Measurements from ENCODE around the gene VPS33B. TPM values are rescaled to one million over a fixed set of nuclear protein-coding genes. Genes with fewer than 3 reads are reported as not detected.
"Not testable (repeated sequence)": the region's sequence is repeated elsewhere in the genome, so short reads cannot be mapped to it uniquely, and the experiment has no call there.

VPS33B gene
- total RNA-seq, 1 donor from 2014 or later: 22.4 TPM

GRCh38 chr15:91021516-91022074, 799 bp downstream of the VPS33B start:
- H3K4me1 Mint-ChIP-seq (ENCODE audit: low read depth): peaks cover 25% of the 10 kb centered on the region
- peak overlapping the region; percentile 87 for H3K27ac Mint-ChIP-seq
- no peaks in the 10 kb centered on the region for H3K9me3 Mint-ChIP-seq
- peaks cover 6% of the 10 kb centered on the region for H3K36me3 Mint-ChIP-seq (ENCODE audit: low read depth)
- no peaks in the 10 kb centered on the region for H3K27me3 Mint-ChIP-seq (ENCODE audit: low read depth)
- peak overlapping the region; percentile 97 for H3K4me3 Mint-ChIP-seq (ENCODE audit: low read depth)
- intact Hi-C loops (cut with micrococcal nuclease): loop anchor here (2.0 kb wide), 1 partner anchor 27 kb away; the partner anchor contains the start of gene PRC1
- DNase-seq (ENCODE audit: low spot score): no peak

GRCh38 chr15:91018158-91018557, 4.2 kb downstream of the VPS33B start:
- intact Hi-C loops (cut with micrococcal nuclease): no loop called here
- no peak overlapping the region for H3K4me3 Mint-ChIP-seq (ENCODE audit: low read depth)
- DNase-seq (ENCODE audit: low spot score): no peak
- H3K27ac Mint-ChIP-seq: peak overlapping the region; percentile 13
- peaks cover 18% of the 10 kb centered on the region for H3K36me3 Mint-ChIP-seq (ENCODE audit: low read depth)
- no peaks in the 10 kb centered on the region for H3K9me3 Mint-ChIP-seq
- peaks cover 25% of the 10 kb centered on the region for H3K4me1 Mint-ChIP-seq (ENCODE audit: low read depth)
- no peaks in the 10 kb centered on the region for H3K27me3 Mint-ChIP-seq (ENCODE audit: low read depth)

- H3K36me3 Mint-ChIP-seq (ENCODE audit: low read depth): peaks cover 21% of the 10 kb centered on the region
- intact Hi-C loops (cut with micrococcal nuclease): no loop called here
- H3K27ac Mint-ChIP-seq: no peak overlapping the region
- DNase-seq (ENCODE audit: low spot score): no peak
- no peak overlapping the region for H3K4me3 Mint-ChIP-seq (ENCODE audit: low read depth)
- no peaks in the 10 kb centered on the region for H3K9me3 Mint-ChIP-seq
- H3K4me1 Mint-ChIP-seq (ENCODE audit: low read depth): peaks cover 22% of the 10 kb centered on the region
- H3K27me3 Mint-ChIP-seq (ENCODE audit: low read depth): no peaks in the 10 kb centered on the region
Observed at GRCh38 chr15:91017716-91018115, 4.7 kb downstream of the VPS33B start.

- H3K27me3 Mint-ChIP-seq (ENCODE audit: low read depth); H3K9me3 Mint-ChIP-seq; DNase-seq (ENCODE audit: low spot score); H3K4me1 Mint-ChIP-seq (ENCODE audit: low read depth); H3K4me3 Mint-ChIP-seq (ENCODE audit: low read depth); intact Hi-C loops (cut with micrococcal nuclease); H3K27ac Mint-ChIP-seq: not testable (repeated sequence)
- H3K36me3 Mint-ChIP-seq (ENCODE audit: low read depth): peaks cover 41% of the 10 kb centered on the region
Observed at GRCh38 chr15:91013701-91014100, 8.7 kb downstream of the VPS33B start.

- intact Hi-C loops (cut with micrococcal nuclease): no loop called here
- Mint-ChIP-seq H3K4me1 (ENCODE audit: low read depth) (no peaks in the 10 kb centered on the region), H3K36me3 (ENCODE audit: low read depth) (peaks cover 52% of the 10 kb centered on the region), H3K27ac (no peak overlapping the region), H3K4me3 (ENCODE audit: low read depth) (no peak overlapping the region), H3K9me3 (no peaks in the 10 kb centered on the region), H3K27me3 (ENCODE audit: low read depth) (no peaks in the 10 kb centered on the region)
- no peak for DNase-seq (ENCODE audit: low spot score)
Observed at GRCh38 chr15:91007266-91007665, 15.1 kb downstream of the VPS33B start.

- Mint-ChIP-seq H3K9me3 (no peaks in the 10 kb centered on the region), H3K27ac (no peak overlapping the region), H3K36me3 (ENCODE audit: low read depth) (peaks cover 61% of the 10 kb centered on the region), H3K4me3 (ENCODE audit: low read depth) (no peak overlapping the region), H3K4me1 (ENCODE audit: low read depth) (peaks cover 4% of the 10 kb centered on the region), H3K27me3 (ENCODE audit: low read depth) (no peaks in the 10 kb centered on the region)
- intact Hi-C loops (cut with micrococcal nuclease): no loop called here
- no peak for DNase-seq (ENCODE audit: low spot score)
Observed at GRCh38 chr15:91001209-91001608, 21.2 kb downstream of the VPS33B start.

GRCh38 chr15:90998737-90999136, 23.7 kb downstream of the VPS33B start:
- H3K4me1 Mint-ChIP-seq (ENCODE audit: low read depth): peaks cover 7% of the 10 kb centered on the region
- no peak overlapping the region for H3K27ac Mint-ChIP-seq
- no peaks in the 10 kb centered on the region for H3K27me3 Mint-ChIP-seq (ENCODE audit: low read depth)
- H3K36me3 Mint-ChIP-seq (ENCODE audit: low read depth): peaks cover 54% of the 10 kb centered on the region
- no peak for DNase-seq (ENCODE audit: low spot score)
- no peaks in the 10 kb centered on the region for H3K9me3 Mint-ChIP-seq
- no peak overlapping the region for H3K4me3 Mint-ChIP-seq (ENCODE audit: low read depth)
- intact Hi-C loops (cut with micrococcal nuclease): no loop called here

GRCh38 chr15:90994417-90995311, 27.7 kb downstream of the VPS33B start, which contains the start of gene PRC1:
TSS of gene PRC1 (minus strand) at chr15:90994535. CDS start at chr15:90994417, 118 bp downstream.
- Mint-ChIP-seq H3K27ac (peak within 1 kb of the TSS; percentile 100), H3K4me3 (ENCODE audit: low read depth) (peak within 1 kb of the TSS; percentile 100), H3K4me1 (ENCODE audit: low read depth) (peaks cover 25% of the 10 kb centered on the region), H3K9me3 (no peaks in the 10 kb centered on the region), H3K27me3 (ENCODE audit: low read depth) (no peaks in the 10 kb centered on the region), H3K36me3 (ENCODE audit: low read depth) (peaks cover 41% of the 10 kb centered on the region)
- peak; percentile 98 for DNase-seq (ENCODE audit: low spot score)
- intact Hi-C loops (cut with micrococcal nuclease): loop anchor here (2.0 to 5.0 kb wide), 3 partner anchors 28 to 60 kb away; partner anchors contain the start of genes UNC45A and VPS33B

GRCh38 chr15:90994059-90994416, 28.4 kb downstream of the VPS33B start:
- no peaks in the 10 kb centered on the region for H3K9me3 Mint-ChIP-seq
- H3K4me1 Mint-ChIP-seq (ENCODE audit: low read depth): peaks cover 27% of the 10 kb centered on the region
- intact Hi-C loops (cut with micrococcal nuclease): loop anchor here (2.0 to 5.0 kb wide), 3 partner anchors 29 to 59 kb away; partner anchors contain the start of genes UNC45A and VPS33B
- H3K27ac Mint-ChIP-seq: peak overlapping the region; percentile 100
- H3K27me3 Mint-ChIP-seq (ENCODE audit: low read depth): no peaks in the 10 kb centered on the region
- no peak for DNase-seq (ENCODE audit: low spot score)
- H3K4me3 Mint-ChIP-seq (ENCODE audit: low read depth): peak overlapping the region; percentile 100
- H3K36me3 Mint-ChIP-seq (ENCODE audit: low read depth): peaks cover 37% of the 10 kb centered on the region

GRCh38 chr15:90991587-90992285, 30.7 kb downstream of the VPS33B start:
- intact Hi-C loops (cut with micrococcal nuclease): loop anchor here (5.0 kb wide), 1 partner anchor 34 kb away; no protein-coding TSS in a partner anchor
- H3K4me3 Mint-ChIP-seq (ENCODE audit: low read depth): peak overlapping the region; percentile 4

GRCh38 chr15:90990446-90990845, 31.9 kb downstream of the VPS33B start:
- Mint-ChIP-seq H3K4me3 (ENCODE audit: low read depth) (no peak overlapping the region), H3K36me3 (ENCODE audit: low read depth) (peaks cover 24% of the 10 kb centered on the region), H3K27ac (no peak overlapping the region), H3K9me3 (no peaks in the 10 kb centered on the region), H3K4me1 (ENCODE audit: low read depth) (peaks cover 37% of the 10 kb centered on the region), H3K27me3 (ENCODE audit: low read depth) (no peaks in the 10 kb centered on the region)
- intact Hi-C loops (cut with micrococcal nuclease): loop anchor here (5.0 kb wide), 1 partner anchor 33 kb away; no protein-coding TSS in a partner anchor
- no peak for DNase-seq (ENCODE audit: low spot score)

More at GRCh38 chr15:90991587-90992285, 30.7 kb downstream of the VPS33B start:
- DNase-seq (ENCODE audit: low spot score): no peak
- Mint-ChIP-seq H3K27me3 (ENCODE audit: low read depth) (no peaks in the 10 kb centered on the region), H3K9me3 (no peaks in the 10 kb centered on the region), H3K4me1 (ENCODE audit: low read depth) (peaks cover 39% of the 10 kb centered on the region), H3K27ac (peak overlapping the region; percentile 46), H3K36me3 (ENCODE audit: low read depth) (peaks cover 17% of the 10 kb centered on the region)

GRCh38 chr15:90989040-90989768, 33.2 kb downstream of the VPS33B start:
- Mint-ChIP-seq H3K27me3 (ENCODE audit: low read depth) (no peaks in the 10 kb centered on the region), H3K4me3 (ENCODE audit: low read depth) (no peak overlapping the region), H3K27ac (no peak overlapping the region), H3K36me3 (ENCODE audit: low read depth) (peaks cover 29% of the 10 kb centered on the region), H3K9me3 (no peaks in the 10 kb centered on the region), H3K4me1 (ENCODE audit: low read depth) (peaks cover 38% of the 10 kb centered on the region)
- intact Hi-C loops (cut with micrococcal nuclease): no loop called here
- no peak for DNase-seq (ENCODE audit: low spot score)
